CD4-positive, alpha-beta T cell (primary cell): ENCODE data around the gene PUSL1. TPM values are rescaled to one million over a fixed set of nuclear protein-coding genes. Genes with fewer than 3 reads are reported as not detected.

Source experiments
- ATAC-seq: fragments of 200-7000 bp; cut with Tn5 transposase; one replicate; pipeline ENCODE4 v1.10.0; 2022; ENCODE audit warnings: mild to moderate bottlenecking; ENCODE audit not compliant: poor library complexity
- CTCF ChIA-PET: fragments of 350-600 bp; sonication (Branson Sonifier 250); formaldehyde crosslinking; loops from one replicate; lab custom pipeline; 2021; ENCODE audit warnings: antibody characterized with exemption, inconsistent platforms; lab: Charles Lee
- POLR2A ChIA-PET: fragments of 350-600 bp; sonication (Branson Sonifier 250); formaldehyde crosslinking; loops from one replicate; lab custom pipeline; 2021; ENCODE audit warnings: antibody characterized with exemption, inconsistent platforms; lab: Charles Lee
- DNase-seq, 14 experiments: peaks; one replicate each; pipeline ENCODE4 v3.0.0-alpha.2; 2013 to 2020; ENCODE audit warnings: mixed read lengths in 2 of 14
- H3K27ac ChIP-seq, 2 donors: one replicate each; pipeline versions ENCODE4 v1.5.1 to v1.7.0; 2013; ENCODE audit warnings: low read length in 2 of 2, low read depth in 1 of 2, mild to moderate bottlenecking in 1 of 2
- H3K27me3 ChIP-seq, 2 experiments: 1 replicate in 1 of 2; 2 replicates in 1 of 2; pipeline versions ENCODE4 v1.6.1 to v1.7.0; 2013; ENCODE audit warnings: low read length in 2 of 2, control low read depth in 1 of 2, mild to moderate bottlenecking in 1 of 2, moderate library complexity in 1 of 2; ENCODE audit not compliant: insufficient read depth in 2 of 2, control insufficient read depth in 1 of 2
- H3K36me3 ChIP-seq: one replicate; pipeline ENCODE4 v1.6.1; 2013; ENCODE audit warnings: low read length, control low read depth; ENCODE audit not compliant: insufficient read depth
- H3K4me1 ChIP-seq: one replicate; pipeline ENCODE4 v1.6.1; 2013; ENCODE audit warnings: low read length, control low read depth; ENCODE audit not compliant: insufficient read depth
- H3K4me3 ChIP-seq: one replicate; pipeline ENCODE4 v1.5.1; 2013; ENCODE audit warnings: mild to moderate bottlenecking, low read length, moderate library complexity
- H3K9me3 ChIP-seq, 2 experiments: 1 replicate in 1 of 2; 2 replicates in 1 of 2; pipeline versions ENCODE4 v1.6.1 to v1.7.0; 2013; ENCODE audit warnings: low read length in 2 of 2, mild to moderate bottlenecking in 2 of 2, control low read depth in 1 of 2, moderate library complexity in 1 of 2; ENCODE audit not compliant: control insufficient read depth in 1 of 2, insufficient read depth in 1 of 2
- H3K27ac Mint-ChIP-seq: one replicate; pipeline ENCODE4 v1.8.0; 2020; ENCODE audit warnings: mixed read lengths
- H3K27me3 Mint-ChIP-seq: one replicate; pipeline ENCODE4 v1.8.0; 2021; ENCODE audit warnings: mixed read lengths
- H3K36me3 Mint-ChIP-seq: one replicate; pipeline ENCODE4 v1.8.0; 2021; ENCODE audit warnings: low read depth, mixed read lengths
- H3K4me1 Mint-ChIP-seq: one replicate; pipeline ENCODE4 v1.8.0; 2021; ENCODE audit warnings: low read depth, mixed read lengths
- H3K4me3 Mint-ChIP-seq: one replicate; pipeline ENCODE4 v1.8.0; 2020; ENCODE audit warnings: mild to moderate bottlenecking, mixed read lengths
- H3K9me3 Mint-ChIP-seq: one replicate; pipeline ENCODE4 v1.8.0; 2020; ENCODE audit warnings: mixed read lengths
- CTCF ChIP-seq: fragments of 200-600 bp; IDR thresholded peaks from one replicate; pipeline ENCODE4 v1.8.0; 2022; ENCODE audit warnings: antibody characterized with exemption, mild to moderate bottlenecking
- intact Hi-C, 2 experiments: fragments of 100-400 bp; cut with DNase I in 1 of 2; cut with micrococcal nuclease in 1 of 2; formaldehyde crosslinking; loops; one replicate each; pipeline versions ENCODE4 v1.15.1 to v1.9.0; 2023 to 2025; cut with DNase I, micrococcal nuclease
- total RNA-seq, 174 experiments: library from RNA in 2 of 174; stranded (reverse) in 2 of 174; gene quantifications; one replicate each; pipeline ENCODE4 v1.2.3 and lab custom pipeline; 2021 to 2026

The PUSL1 gene
- total RNA-seq, 2 experiments from 2014 or later = 18.1 to 19.2 TPM

GRCh38 chr1:1336931-1337792, 28.8 kb downstream of the PUSL1 start:
- no peaks in the 10 kb centered on the region for H3K9me3 Mint-ChIP-seq
- Histone ChIP-seq H3K4me3 (no peak overlapping the region), H3K27me3 (no peaks in the 10 kb centered on the region), H3K27ac (no peak overlapping the region), H3K4me1 (no peaks in the 10 kb centered on the region), H3K36me3 (peaks cover 12% of the 10 kb centered on the region), H3K9me3 (peaks cover 0 to 5% of the 10 kb centered on the region in 2 experiments)
- no peak overlapping the region for H3K4me3 Mint-ChIP-seq
- no peaks in the 10 kb centered on the region for H3K27me3 Mint-ChIP-seq
- peaks cover 7% of the 10 kb centered on the region for H3K36me3 Mint-ChIP-seq
- H3K27ac Mint-ChIP-seq = no peak overlapping the region
- intact Hi-C loops = no loop called here
- ChIA-PET CTCF (no interaction called here), POLR2A (interaction anchor here (1.0 kb wide), 1 partner anchor 38 kb away, joined by 3 read pairs; the partner anchor contains the start of gene AURKAIP1)
- no peak for TF ChIP-seq CTCF
- DNase-seq (no peak), ATAC-seq (no peak)
- H3K4me1 Mint-ChIP-seq = no peaks in the 10 kb centered on the region

GRCh38 chr1:1337793-1338147, 29.4 kb downstream of the PUSL1 start:
- TF ChIP-seq CTCF = no peak
- Mint-ChIP-seq H3K27me3 (no peaks in the 10 kb centered on the region), H3K4me1 (no peaks in the 10 kb centered on the region), H3K4me3 (no peak overlapping the region), H3K9me3 (no peaks in the 10 kb centered on the region), H3K36me3 (peaks cover 7% of the 10 kb centered on the region), H3K27ac (no peak overlapping the region)
- ChIA-PET CTCF (no interaction called here), POLR2A (interaction anchor here (1.0 kb wide), 1 partner anchor 38 kb away, joined by 3 read pairs; the partner anchor contains the start of gene AURKAIP1)
- peaks cover 15% of the 10 kb centered on the region for H3K36me3 ChIP-seq
- no peak overlapping the region for H3K4me3 ChIP-seq
- H3K9me3 ChIP-seq = peaks cover 0 to 5% of the 10 kb centered on the region in 2 experiments
- ATAC-seq (peak; percentile 82), DNase-seq (peak in 5 of 14 experiments; percentile 7 to 57 (median 24))
- no peaks in the 10 kb centered on the region for H3K27me3 ChIP-seq
- no peak overlapping the region for H3K27ac ChIP-seq
- intact Hi-C loops = no loop called here
- H3K4me1 ChIP-seq = no peaks in the 10 kb centered on the region

- Histone ChIP-seq H3K27me3 (no peaks in the 10 kb centered on the region), H3K4me1 (no peaks in the 10 kb centered on the region), H3K4me3 (no peak overlapping the region), H3K27ac (no peak overlapping the region), H3K9me3 (peaks cover 0 to 4% of the 10 kb centered on the region in 2 experiments), H3K36me3 (peaks cover 15% of the 10 kb centered on the region)
- ChIA-PET CTCF (no interaction called here), POLR2A (interaction anchor here (1.0 kb wide), 1 partner anchor 37 kb away, joined by 3 read pairs; the partner anchor contains the start of gene AURKAIP1)
- no peak for ATAC-seq
- Mint-ChIP-seq H3K36me3 (peaks cover 7% of the 10 kb centered on the region), H3K27ac (no peak overlapping the region), H3K4me1 (no peaks in the 10 kb centered on the region), H3K4me3 (no peak overlapping the region), H3K9me3 (no peaks in the 10 kb centered on the region), H3K27me3 (no peaks in the 10 kb centered on the region)
- TF ChIP-seq CTCF = no peak
- no peak for DNase-seq
- intact Hi-C loops = no loop called here
Measured at GRCh38 chr1:1338278-1338677, 29.9 kb downstream of the PUSL1 start.
